Neural crest cell (in vitro differentiated cells): Measurements from ENCODE around the gene MAPK11. TPM values are rescaled to one million over a fixed set of nuclear protein-coding genes. Genes with fewer than 3 reads are reported as not detected.

Experiments used
- DNase-seq: peaks from one replicate; pipeline ENCODE4 v3.0.0; 2021; ENCODE audit warnings: low read depth, mixed read lengths, low spot score
- H3K27ac Mint-ChIP-seq: one replicate; pipeline ENCODE4 v1.8.0; 2021; ENCODE audit warnings: mild to moderate bottlenecking, mixed read lengths; ENCODE audit not compliant: unreplicated experiment
- H3K27me3 Mint-ChIP-seq: 2 replicates; pipeline ENCODE4 v1.8.0; 2021; ENCODE audit warnings: low read depth, mild to moderate bottlenecking, mixed read lengths
- H3K36me3 Mint-ChIP-seq: 2 replicates; pipeline ENCODE4 v1.8.0; 2021; ENCODE audit warnings: low read depth, mild to moderate bottlenecking, mixed read lengths
- H3K4me1 Mint-ChIP-seq: 2 replicates; pipeline ENCODE4 v1.8.0; 2021; ENCODE audit warnings: mixed read lengths
- H3K4me3 Mint-ChIP-seq: one replicate; pipeline ENCODE4 v1.8.0; 2021; ENCODE audit warnings: mild to moderate bottlenecking, mixed read lengths
- H3K9me3 Mint-ChIP-seq: 2 replicates; pipeline ENCODE4 v1.8.0; 2021; ENCODE audit warnings: mixed read lengths
- total RNA-seq: library from RNA; stranded (reverse); gene quantifications from 2 replicates; pipeline ENCODE4 v1.2.1, GENCODE V29; 2021
- TF ChIP-seq, protein P1 (sequence below): fragments of 200-600 bp; sonication (generic); conservative IDR thresholded peaks from 2 replicates; pipeline ENCODE4 v1.5.0; 2021; ENCODE audit warnings: antibody characterized with exemption, mild to moderate bottlenecking

Gene MAPK11
- total RNA-seq, 1 donor from 2014 or later: 16.3 TPM

GRCh38 chr22:50250555-50251476 is 19.4 kb downstream of the MAPK11 start, which contains the start of gene HDAC10:
HDAC10 (minus strand) TSS chr22:50251265; CDS start chr22:50251032, 233 bp downstream.
- TF ChIP-seq, protein P1, sequence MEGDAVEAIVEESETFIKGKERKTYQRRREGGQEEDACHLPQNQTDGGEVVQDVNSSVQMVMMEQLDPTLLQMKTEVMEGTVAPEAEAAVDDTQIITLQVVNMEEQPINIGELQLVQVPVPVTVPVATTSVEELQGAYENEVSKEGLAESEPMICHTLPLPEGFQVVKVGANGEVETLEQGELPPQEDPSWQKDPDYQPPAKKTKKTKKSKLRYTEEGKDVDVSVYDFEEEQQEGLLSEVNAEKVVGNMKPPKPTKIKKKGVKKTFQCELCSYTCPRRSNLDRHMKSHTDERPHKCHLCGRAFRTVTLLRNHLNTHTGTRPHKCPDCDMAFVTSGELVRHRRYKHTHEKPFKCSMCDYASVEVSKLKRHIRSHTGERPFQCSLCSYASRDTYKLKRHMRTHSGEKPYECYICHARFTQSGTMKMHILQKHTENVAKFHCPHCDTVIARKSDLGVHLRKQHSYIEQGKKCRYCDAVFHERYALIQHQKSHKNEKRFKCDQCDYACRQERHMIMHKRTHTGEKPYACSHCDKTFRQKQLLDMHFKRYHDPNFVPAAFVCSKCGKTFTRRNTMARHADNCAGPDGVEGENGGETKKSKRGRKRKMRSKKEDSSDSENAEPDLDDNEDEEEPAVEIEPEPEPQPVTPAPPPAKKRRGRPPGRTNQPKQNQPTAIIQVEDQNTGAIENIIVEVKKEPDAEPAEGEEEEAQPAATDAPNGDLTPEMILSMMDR: no peak
- Mint-ChIP-seq H3K27ac (no peak within 1 kb of the TSS), H3K27me3 (no peaks in the 10 kb centered on the region), H3K4me1 (peaks cover 10% of the 10 kb centered on the region), H3K36me3 (no peaks in the 10 kb centered on the region), H3K9me3 (no peaks in the 10 kb centered on the region), H3K4me3 (peak within 1 kb of the TSS; percentile 83)
- DNase-seq: peak; percentile 65

DNA sequence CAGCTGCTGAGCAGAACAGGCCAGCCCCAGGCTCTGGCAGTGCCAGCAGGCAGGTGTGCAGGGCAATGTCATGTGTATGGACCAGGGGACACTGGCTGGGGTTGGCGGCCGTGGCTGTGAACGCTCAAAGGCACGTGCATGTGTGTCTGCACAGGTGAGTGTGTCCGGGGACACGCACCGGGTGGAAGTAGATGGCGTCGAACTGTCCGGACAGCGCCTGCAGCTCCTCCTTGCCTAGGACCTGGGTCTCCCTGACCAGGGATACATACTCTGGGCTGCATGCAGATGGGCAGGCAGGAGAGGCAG is 20.0 kb downstream of the MAPK11 start:
- TF ChIP-seq, protein P1: no peak
- Mint-ChIP-seq H3K4me3 (peak overlapping the region; percentile 83), H3K27me3 (no peaks in the 10 kb centered on the region), H3K27ac (no peak overlapping the region), H3K9me3 (no peaks in the 10 kb centered on the region), H3K4me1 (peaks cover 10% of the 10 kb centered on the region), H3K36me3 (no peaks in the 10 kb centered on the region)
- no peak for DNase-seq

DNA sequence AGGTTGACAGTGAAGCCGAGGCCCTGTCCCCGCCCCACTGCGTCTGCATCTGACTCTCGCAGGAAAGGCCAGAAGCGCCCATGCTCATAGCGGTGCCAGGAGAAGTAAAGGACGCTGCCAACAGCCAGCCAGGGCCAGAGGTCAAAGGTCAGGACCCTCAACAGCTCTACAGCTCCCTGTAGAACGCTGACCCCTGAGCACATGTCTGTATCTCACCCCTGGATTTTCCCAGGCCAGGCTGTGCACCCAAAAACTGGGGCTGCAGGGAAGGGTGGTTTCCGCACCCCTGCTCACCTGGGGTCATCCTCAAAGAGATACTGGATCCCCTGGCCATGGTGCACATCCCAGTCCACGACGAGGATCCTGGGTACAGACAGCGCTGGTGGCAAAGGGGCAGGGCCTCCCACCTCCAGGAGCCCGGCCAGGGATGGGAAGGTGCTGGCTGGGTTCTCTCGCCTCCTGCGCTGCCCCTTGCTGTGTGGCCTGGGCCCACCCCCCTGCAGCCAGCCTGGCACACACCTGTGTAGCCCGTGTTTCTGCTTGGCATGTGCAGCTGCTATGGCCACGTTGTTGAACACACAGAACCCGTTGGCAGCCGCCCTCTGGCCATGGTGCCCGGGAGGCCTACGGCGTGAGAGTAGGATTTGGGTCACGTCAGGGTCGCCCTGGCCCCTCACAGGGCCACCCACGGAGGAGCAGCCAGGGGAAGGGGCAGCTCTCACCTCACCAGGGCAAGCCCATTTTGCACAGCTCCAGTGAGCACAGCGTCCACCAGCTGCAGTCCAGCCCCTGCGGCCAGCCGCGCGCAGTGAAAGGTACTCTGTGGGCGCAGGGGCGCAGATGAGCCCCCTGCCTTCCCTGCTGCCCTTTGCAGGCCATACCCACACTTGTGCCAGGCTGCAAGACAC is 20.6 kb downstream of the MAPK11 start:
- H3K4me1 Mint-ChIP-seq: peaks cover 14% of the 10 kb centered on the region
- peaks cover 2% of the 10 kb centered on the region for H3K27me3 Mint-ChIP-seq
- no peak overlapping the region for H3K27ac Mint-ChIP-seq
- H3K36me3 Mint-ChIP-seq: peaks cover 2% of the 10 kb centered on the region
- no peaks in the 10 kb centered on the region for H3K9me3 Mint-ChIP-seq
- TF ChIP-seq, protein P1: no peak
- no peak for DNase-seq
- peak overlapping the region; percentile 83 for H3K4me3 Mint-ChIP-seq

GRCh38 chr22:50248196-50249081 is 21.7 kb downstream of the MAPK11 start:
- peaks cover 2% of the 10 kb centered on the region for H3K27me3 Mint-ChIP-seq
- H3K27ac Mint-ChIP-seq: no peak overlapping the region
- H3K4me1 Mint-ChIP-seq: peaks cover 24% of the 10 kb centered on the region
- H3K36me3 Mint-ChIP-seq: peaks cover 2% of the 10 kb centered on the region
- H3K4me3 Mint-ChIP-seq: peak overlapping the region; percentile 83
- H3K9me3 Mint-ChIP-seq: no peaks in the 10 kb centered on the region
- no peak for DNase-seq
- TF ChIP-seq, protein P1: no peak

DNA sequence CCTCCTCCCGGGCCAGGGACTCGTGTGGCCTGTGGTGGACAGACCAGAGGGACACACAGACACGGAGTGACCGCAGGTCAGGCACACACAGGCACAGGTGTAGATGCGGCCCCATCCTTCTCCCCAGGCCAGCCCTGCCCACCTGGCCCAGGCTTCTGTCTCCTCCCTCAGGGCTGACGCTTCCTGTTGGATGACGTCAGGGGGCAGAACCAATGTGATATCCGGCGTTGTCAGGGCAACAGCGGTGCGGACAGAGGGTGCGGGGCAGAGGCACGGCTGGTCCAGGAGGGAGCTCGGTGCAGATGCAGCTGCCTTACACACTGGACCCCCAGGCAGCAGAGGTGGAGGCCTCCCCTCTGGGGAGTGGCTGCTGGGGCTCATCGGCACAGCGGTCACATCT is 22.4 kb downstream of the MAPK11 start:
- H3K9me3 Mint-ChIP-seq: no peaks in the 10 kb centered on the region
- H3K36me3 Mint-ChIP-seq: peaks cover 2% of the 10 kb centered on the region
- H3K4me3 Mint-ChIP-seq: peak overlapping the region; percentile 83
- TF ChIP-seq, protein P1: no peak
- peaks cover 2% of the 10 kb centered on the region for H3K27me3 Mint-ChIP-seq
- DNase-seq: no peak
- H3K4me1 Mint-ChIP-seq: peaks cover 28% of the 10 kb centered on the region
- no peak overlapping the region for H3K27ac Mint-ChIP-seq
